Measurements from ENCODE around the gene OLFML1. TPM values are rescaled to one million over a fixed set of nuclear protein-coding genes. Genes with fewer than 3 reads are reported as not detected.

The OLFML1 gene
- total and polyA plus RNA-seq, 2 donors (not counting 3 experiments of a cell fraction or from before 2014, with no cell fraction given) = not detected

DNA sequence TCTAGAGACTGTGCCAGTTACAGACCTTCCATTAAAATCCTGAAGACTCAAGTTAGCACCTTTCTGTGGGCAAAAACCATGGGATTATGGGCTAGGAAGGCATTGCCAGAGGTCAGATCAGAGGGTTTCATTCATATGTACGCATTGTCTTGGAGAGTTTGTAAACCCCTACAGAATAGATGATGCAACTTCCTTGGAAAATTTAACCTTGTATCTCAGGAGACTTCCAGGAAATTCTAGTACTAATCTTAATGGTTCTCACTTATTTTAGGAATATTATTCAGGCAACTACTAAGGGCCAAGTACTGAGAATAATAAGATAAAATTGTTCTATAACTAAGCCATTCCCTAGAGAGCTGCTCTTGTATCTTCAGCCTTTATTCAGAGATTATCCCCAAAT, 6.9 kb downstream of the OLFML1 start:
- Histone ChIP-seq H3K36me3 (ENCODE audit: control insufficient read depth in 2 of 2, extremely low read depth in 1 of 2, insufficient read depth in 2 of 2, low read length in 2 of 2) (no peaks in the 10 kb centered on the region), H3K27me3 (ENCODE audit: control insufficient read depth in 2 of 2, insufficient read depth in 2 of 2, low read length in 2 of 2) (no peaks in the 10 kb centered on the region), H3K4me3 (replicated peaks in 1 of 3; ENCODE audit: insufficient read depth in 1 of 3, low read depth in 1 of 3, low read length in 3 of 3) (no peak overlapping the region), H3K4me1 (ENCODE audit: control insufficient read depth, extremely low read depth, insufficient read depth, low read length) (no peaks in the 10 kb centered on the region), H3K9ac (replicated peaks; ENCODE audit: extremely low read depth, insufficient read depth, low read length) (no peak overlapping the region), H3K9me3 (replicated peaks; ENCODE audit: control insufficient read depth, insufficient read depth, low read length) (no peaks in the 10 kb centered on the region), H3K27ac (ENCODE audit: insufficient read depth, low read depth, low read length) (no peak overlapping the region), H4K20me1 (replicated peaks; ENCODE audit: control insufficient read depth, extremely low read depth, insufficient read depth, low read length) (no peaks in the 10 kb centered on the region), H3K4me2 (ENCODE audit: insufficient read depth, low read length) (no peak overlapping the region), H3K9me1 (replicated peaks; ENCODE audit: control insufficient read depth, extremely low read depth, insufficient read depth, low read length) (no peaks in the 10 kb centered on the region), H3K79me2 (ENCODE audit: control insufficient read depth, insufficient read depth, low read length) (no peaks in the 10 kb centered on the region), H2AFZ (ENCODE audit: low read depth, low read length) (no peak overlapping the region)
- no TSS peak for BruUV-seq (replicated peaks)
- intact Hi-C loops (cut with micrococcal nuclease) (no loop called here), dilution Hi-C loops (cut with MboI; ENCODE audit: extremely low pct_ligation_motif_present, low sequenced_read_pairs) (no loop called here)
- POLR2A ChIA-PET = no interaction called here
- CTCF ChIA-PET = no interaction called here
- no peak for TF ChIP-seq MYC (IDR thresholded peaks at IDR 0.05; ENCODE audit: low read depth, low read length)
- no peak for TF ChIP-seq EZH2 (IDR thresholded peaks at IDR 0.05; ENCODE audit: borderline replicate concordance, low read depth, low read length, severe bottlenecking)
- no peak for TF ChIP-seq FOS (IDR thresholded peaks at IDR 0.05; ENCODE audit: borderline replicate concordance, insufficient read depth, low read length)
- TF ChIP-seq JUN (IDR thresholded peaks at IDR 0.05; ENCODE audit: borderline replicate concordance, insufficient read depth, insufficient read length, low read depth) = no peak
- TF ChIP-seq POLR2A (IDR thresholded peaks at IDR 0.05; ENCODE audit: low read depth, low read length) = no peak
- no peak for TF ChIP-seq GATA2 (IDR thresholded peaks at IDR 0.05; ENCODE audit: insufficient read depth, insufficient read length, low read depth, low read length)
- DNase-seq (ENCODE audit: low read depth, low spot score) (no peak), FAIRE-seq (no peak)

DNA sequence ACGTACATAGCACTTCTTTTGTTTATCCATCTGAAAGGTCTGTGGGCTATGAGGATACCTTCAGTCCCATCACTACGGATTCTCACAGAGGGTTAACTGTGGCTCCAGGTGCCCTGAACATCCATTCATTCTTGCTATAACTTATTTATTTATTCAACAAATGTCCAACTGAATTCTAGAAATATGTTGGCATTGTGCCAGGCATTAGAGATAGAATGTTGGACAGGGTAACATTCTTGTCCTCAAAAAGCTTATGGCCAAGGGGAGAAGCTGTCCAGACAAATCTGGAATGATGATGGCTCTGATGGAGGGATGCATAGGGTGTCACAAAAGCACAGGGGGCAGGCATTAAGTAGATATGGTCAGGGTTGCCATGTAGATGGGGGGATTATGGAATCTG, 8.4 kb downstream of the OLFML1 start:
- FAIRE-seq = no peak
- ChIA-PET CTCF (no interaction called here), POLR2A (no interaction called here)
- DNase-seq (ENCODE audit: low read depth, low spot score) = no peak
- Histone ChIP-seq H3K27me3 (ENCODE audit: control insufficient read depth in 2 of 2, insufficient read depth in 2 of 2, low read length in 2 of 2) (no peaks in the 10 kb centered on the region), H3K9me3 (replicated peaks; ENCODE audit: control insufficient read depth, insufficient read depth, low read length) (no peaks in the 10 kb centered on the region), H4K20me1 (replicated peaks; ENCODE audit: control insufficient read depth, extremely low read depth, insufficient read depth, low read length) (no peaks in the 10 kb centered on the region), H3K4me3 (replicated peaks in 1 of 3; ENCODE audit: insufficient read depth in 1 of 3, low read depth in 1 of 3, low read length in 3 of 3) (no peak overlapping the region), H3K4me2 (ENCODE audit: insufficient read depth, low read length) (no peak overlapping the region), H2AFZ (ENCODE audit: low read depth, low read length) (no peak overlapping the region), H3K4me1 (ENCODE audit: control insufficient read depth, extremely low read depth, insufficient read depth, low read length) (no peaks in the 10 kb centered on the region), H3K79me2 (ENCODE audit: control insufficient read depth, insufficient read depth, low read length) (no peaks in the 10 kb centered on the region), H3K9me1 (replicated peaks; ENCODE audit: control insufficient read depth, extremely low read depth, insufficient read depth, low read length) (no peaks in the 10 kb centered on the region), H3K9ac (replicated peaks; ENCODE audit: extremely low read depth, insufficient read depth, low read length) (no peak overlapping the region), H3K36me3 (ENCODE audit: control insufficient read depth in 2 of 2, extremely low read depth in 1 of 2, insufficient read depth in 2 of 2, low read length in 2 of 2) (no peaks in the 10 kb centered on the region), H3K27ac (ENCODE audit: insufficient read depth, low read depth, low read length) (no peak overlapping the region)
- dilution Hi-C loops (cut with MboI; ENCODE audit: extremely low pct_ligation_motif_present, low sequenced_read_pairs) = no loop called here
- intact Hi-C loops (cut with micrococcal nuclease) = no loop called here
- TF ChIP-seq, protein P1, sequence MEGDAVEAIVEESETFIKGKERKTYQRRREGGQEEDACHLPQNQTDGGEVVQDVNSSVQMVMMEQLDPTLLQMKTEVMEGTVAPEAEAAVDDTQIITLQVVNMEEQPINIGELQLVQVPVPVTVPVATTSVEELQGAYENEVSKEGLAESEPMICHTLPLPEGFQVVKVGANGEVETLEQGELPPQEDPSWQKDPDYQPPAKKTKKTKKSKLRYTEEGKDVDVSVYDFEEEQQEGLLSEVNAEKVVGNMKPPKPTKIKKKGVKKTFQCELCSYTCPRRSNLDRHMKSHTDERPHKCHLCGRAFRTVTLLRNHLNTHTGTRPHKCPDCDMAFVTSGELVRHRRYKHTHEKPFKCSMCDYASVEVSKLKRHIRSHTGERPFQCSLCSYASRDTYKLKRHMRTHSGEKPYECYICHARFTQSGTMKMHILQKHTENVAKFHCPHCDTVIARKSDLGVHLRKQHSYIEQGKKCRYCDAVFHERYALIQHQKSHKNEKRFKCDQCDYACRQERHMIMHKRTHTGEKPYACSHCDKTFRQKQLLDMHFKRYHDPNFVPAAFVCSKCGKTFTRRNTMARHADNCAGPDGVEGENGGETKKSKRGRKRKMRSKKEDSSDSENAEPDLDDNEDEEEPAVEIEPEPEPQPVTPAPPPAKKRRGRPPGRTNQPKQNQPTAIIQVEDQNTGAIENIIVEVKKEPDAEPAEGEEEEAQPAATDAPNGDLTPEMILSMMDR (IDR thresholded peaks at IDR 0.05; ENCODE audit: extremely low read depth in 1 of 2, insufficient read depth in 1 of 2, low read depth in 1 of 2, low read length in 2 of 2) = no peak
- no peak for TF ChIP-seq GATA2 (IDR thresholded peaks at IDR 0.05; ENCODE audit: insufficient read depth, insufficient read length, low read depth, low read length)
- no peak for TF ChIP-seq MYC (IDR thresholded peaks at IDR 0.05; ENCODE audit: low read depth, low read length)
- no TSS peak for BruUV-seq (replicated peaks)
